Measurements from ENCODE around the gene ARFIP2. TPM values are rescaled to one million over a fixed set of nuclear protein-coding genes. Genes with fewer than 3 reads are reported as not detected.

ARFIP2 gene
- total RNA-seq, 4 donors from 2014 or later: 77.3 to 110 (median 87.2) TPM

GRCh38 chr11:6498121-6498520, 17.0 kb upstream of the ARFIP2 start:
- Histone ChIP-seq H3K4me1 (peaks cover 0 to 6% (median 0%) of the 10 kb centered on the region in 4 donors), H3K9me3 (no peaks in the 10 kb centered on the region), H3K4me3 (no peak overlapping the region), H3K27ac (peak overlapping the region; percentile 30 to 58 (median 42)), H3K27me3 (no peaks in the 10 kb centered on the region), H3K36me3 (peaks cover 0 to 6% (median 0%) of the 10 kb centered on the region in 4 donors)
- intact Hi-C loops (cut with DNase I; ENCODE audit: low total_unique reads): no loop called here
- in situ Hi-C loops (cut with MboI; ENCODE audit: low pct_ligation_motif_present in 1 of 4, low pct_unique_long_range_greater_than_20kb in 1 of 4, low sequenced_read_pairs in 3 of 4): no loop called here
- TF ChIP-seq POLR2AphosphoS5 (IDR thresholded peaks at IDR 0.05) (no peak), CTCF (IDR thresholded peaks at IDR 0.05) (no peak), POLR2A (IDR thresholded peaks at IDR 0.05) (no peak), EP300 (IDR thresholded peaks at IDR 0.05; ENCODE audit: low read depth) (no peak)
- 61% methylated on average over 7 of the region's 7 CpGs; no CpG with 5 or more reads in 1 of the 2 donors for WGBS, 2 donors (ENCODE audit: low coverage in 1 of 2)
- DNase-seq: no peak

- Histone ChIP-seq H3K36me3 (peaks cover 0 to 6% (median 0%) of the 10 kb centered on the region in 4 donors), H3K27me3 (no peaks in the 10 kb centered on the region), H3K4me1 (peaks cover 0 to 6% (median 0%) of the 10 kb centered on the region in 4 donors), H3K4me3 (peak within 1 kb of the TSS in 3 of 4 donors; percentile 3 to 22 (median 14)), H3K9me3 (no peaks in the 10 kb centered on the region), H3K27ac (peak within 1 kb of the TSS; percentile 30 to 58 (median 42))
- DNase-seq: no peak
- no peak for TF ChIP-seq CTCF (IDR thresholded peaks at IDR 0.05)
- TF ChIP-seq POLR2A (IDR thresholded peaks at IDR 0.05): no peak
- no peak for TF ChIP-seq EP300 (IDR thresholded peaks at IDR 0.05; ENCODE audit: low read depth)
- TF ChIP-seq POLR2AphosphoS5 (IDR thresholded peaks at IDR 0.05): no peak
- in situ Hi-C loops (cut with MboI; ENCODE audit: low pct_ligation_motif_present in 1 of 4, low pct_unique_long_range_greater_than_20kb in 1 of 4, low sequenced_read_pairs in 3 of 4): no loop called here
- intact Hi-C loops (cut with DNase I; ENCODE audit: low total_unique reads): no loop called here
- WGBS, 2 donors (ENCODE audit: low coverage in 1 of 2): 67 to 80% methylated on average over 5 to 33 of the region's 33 CpGs
These were observed 16.1 kb upstream of the ARFIP2 start, which contains the start of gene DNHD1 for GRCh38 chr11:6497069-6497839. Gene DNHD1, plus strand, starts transcription at chr11:6497280. Its CDS starts 936 bp downstream, at chr11:6498216.

GRCh38 chr11:6489306-6489705, 8.2 kb upstream of the ARFIP2 start:
- intact Hi-C loops (cut with DNase I; ENCODE audit: low total_unique reads): no loop called here
- peak overlapping the region; percentile 27 to 79 (median 56) for H3K27ac ChIP-seq
- in situ Hi-C loops (cut with MboI; ENCODE audit: low pct_ligation_motif_present in 1 of 4, low pct_unique_long_range_greater_than_20kb in 1 of 4, low sequenced_read_pairs in 3 of 4): loop anchor here in 1 of 4 donors (10.0 kb wide), 1 partner anchor 255 kb away; the partner anchor contains the start of genes CNGA4 and FHIP1B
- peaks cover 0 to 43% (median 21%) of the 10 kb centered on the region in 4 donors for H3K4me1 ChIP-seq
- WGBS, 2 donors (ENCODE audit: low coverage in 1 of 2): 35 to 64% methylated on average over 2 to 4 of the region's 4 CpGs
- DNase-seq: no peak
- no peak overlapping the region for H3K4me3 ChIP-seq
- peaks cover 0 to 6% (median 0%) of the 10 kb centered on the region in 4 donors for H3K36me3 ChIP-seq
- no peaks in the 10 kb centered on the region for H3K27me3 ChIP-seq
- TF ChIP-seq POLR2A (IDR thresholded peaks at IDR 0.05) (no peak), POLR2AphosphoS5 (IDR thresholded peaks at IDR 0.05) (no peak), CTCF (IDR thresholded peaks at IDR 0.05) (no peak), EP300 (IDR thresholded peaks at IDR 0.05; ENCODE audit: low read depth) (no peak)
- H3K9me3 ChIP-seq: no peaks in the 10 kb centered on the region

- in situ Hi-C loops (cut with MboI; ENCODE audit: low pct_ligation_motif_present in 1 of 4, low pct_unique_long_range_greater_than_20kb in 1 of 4, low sequenced_read_pairs in 3 of 4) (loop anchor here in 1 of 4 donors (10.0 kb wide), 1 partner anchor 254 kb away; the partner anchor contains the start of genes CNGA4 and FHIP1B), intact Hi-C loops (cut with DNase I; ENCODE audit: low total_unique reads) (no loop called here)
- H3K27me3 ChIP-seq: no peaks in the 10 kb centered on the region
- H3K9me3 ChIP-seq: no peaks in the 10 kb centered on the region
- DNase-seq: no peak
- peak overlapping the region; percentile 27 to 79 (median 56) for H3K27ac ChIP-seq
- peaks cover 0 to 43% (median 21%) of the 10 kb centered on the region in 4 donors for H3K4me1 ChIP-seq
- TF ChIP-seq POLR2A (IDR thresholded peaks at IDR 0.05) (no peak), EP300 (IDR thresholded peaks at IDR 0.05; ENCODE audit: low read depth) (no peak), CTCF (IDR thresholded peaks at IDR 0.05) (no peak), POLR2AphosphoS5 (IDR thresholded peaks at IDR 0.05) (no peak)
- peaks cover 0 to 6% (median 0%) of the 10 kb centered on the region in 4 donors for H3K36me3 ChIP-seq
- no peak overlapping the region for H3K4me3 ChIP-seq
- 60 to 87% methylated on average over 1 to 3 of the region's 3 CpGs for WGBS, 2 donors (ENCODE audit: low coverage in 1 of 2)
These were observed 7.7 kb upstream of the ARFIP2 start for GRCh38 chr11:6488821-6489220.

Data from transverse colon (tissue), 4 donors.